IPS-NIHi7 (cell line): Measurements from ENCODE around the gene SORCS2.

Source experiments
- DNase-seq: peaks from one replicate; pipeline ENCODE4 v3.0.0; 2012; ENCODE audit warnings: mixed read lengths; ENCODE audit errors: extremely low spot score

Gene SORCS2

DNA sequence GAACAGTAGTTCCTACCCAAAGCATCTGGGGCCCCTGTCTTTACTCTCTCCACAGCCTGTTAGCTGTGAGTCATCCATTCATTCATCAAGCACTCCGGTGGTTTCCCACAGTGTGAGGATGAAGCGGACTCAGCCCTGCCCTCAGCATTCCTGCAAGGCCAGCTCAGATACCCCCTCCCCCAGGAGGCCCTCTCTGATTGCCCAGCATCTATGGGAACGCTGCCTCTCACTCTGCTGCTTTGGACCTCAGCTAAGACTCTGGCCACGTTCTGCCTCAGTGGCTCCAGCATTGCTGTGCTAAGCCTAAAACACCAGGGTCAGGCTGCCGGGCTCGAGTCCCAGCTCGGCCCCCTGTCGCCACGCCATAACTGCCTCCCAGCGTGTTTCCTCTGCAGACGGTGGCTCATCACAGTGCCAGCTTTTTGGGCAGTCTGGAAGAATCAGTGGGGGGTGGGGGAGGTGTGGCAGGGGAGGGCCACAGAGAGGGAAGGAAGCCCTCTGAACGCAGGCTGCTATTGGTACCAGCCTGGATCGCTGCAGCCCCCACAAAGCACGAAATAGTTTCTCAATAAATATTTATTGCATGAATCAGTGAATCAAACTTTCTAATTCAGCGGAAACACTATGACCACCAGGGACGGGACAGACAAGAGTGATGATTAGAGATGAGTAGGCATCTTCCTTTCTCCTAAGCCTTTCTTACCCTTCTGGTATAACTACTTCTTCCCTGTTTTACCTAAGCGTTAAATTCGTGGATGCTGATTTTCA is 74.4 kb downstream of the SORCS2 start:
- DNase-seq: peak; percentile 77

DNA sequence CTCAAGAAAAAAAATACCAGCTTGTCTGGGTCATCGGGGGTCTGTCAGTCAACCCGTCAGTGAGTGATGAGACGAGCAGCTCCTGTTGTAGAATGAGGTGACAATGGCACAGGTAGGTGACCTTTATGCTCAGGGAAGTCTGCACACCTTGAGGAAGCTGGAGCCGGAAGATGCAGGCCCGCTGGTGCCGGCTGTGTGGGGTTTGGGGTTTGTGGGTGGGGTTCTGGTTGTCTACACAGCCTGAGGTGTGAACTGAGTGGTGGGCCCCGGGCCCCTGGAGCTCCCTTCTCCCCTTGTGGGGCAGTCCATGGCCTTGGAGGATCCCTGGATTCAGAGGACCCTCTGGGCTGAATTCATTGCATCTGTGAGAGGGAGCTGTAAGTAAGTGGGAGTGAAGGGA is 75.5 kb downstream of the SORCS2 start:
- DNase-seq: no peak

DNA sequence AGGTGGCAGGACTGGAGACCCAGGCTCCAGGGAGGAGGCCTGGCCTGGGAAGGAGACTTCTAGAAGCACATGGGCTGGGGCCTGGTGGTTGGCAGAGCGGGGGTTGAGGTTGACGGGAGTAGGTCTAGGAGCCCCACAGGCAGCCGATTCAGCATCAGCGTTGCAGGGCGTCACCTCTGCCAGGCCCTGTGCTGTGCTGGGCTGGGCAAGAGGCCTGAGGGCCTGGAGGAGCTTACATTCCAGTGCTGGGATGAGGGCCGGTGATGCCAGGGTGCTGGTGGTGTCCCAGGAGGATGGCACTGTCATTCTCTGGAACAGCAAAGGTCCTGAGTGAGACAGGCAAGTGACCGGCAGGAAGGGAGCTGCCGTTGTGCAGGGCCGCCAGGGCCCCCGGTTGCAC is 76.6 kb downstream of the SORCS2 start:
- DNase-seq: no peak

DNA sequence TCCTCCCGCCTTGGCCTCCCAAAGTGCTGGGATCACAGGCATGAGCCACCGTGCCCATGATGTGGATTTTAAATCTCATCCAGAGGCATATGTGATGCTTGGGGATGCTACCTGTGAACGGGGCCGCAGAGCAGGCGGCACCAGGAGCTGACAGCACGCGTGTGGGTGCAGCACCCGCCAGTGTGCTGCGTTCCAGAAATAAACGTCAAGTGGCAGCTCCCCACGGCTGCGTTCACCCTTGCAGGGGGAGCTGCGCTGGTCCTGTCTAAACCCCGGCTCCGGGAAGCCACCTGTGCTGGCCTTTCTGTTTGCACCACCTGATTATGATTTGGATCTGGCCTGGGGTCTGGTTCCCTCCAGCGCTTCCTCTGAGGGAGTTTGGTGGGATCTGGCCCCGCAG is 77.8 kb downstream of the SORCS2 start:
- DNase-seq: no peak

DNA sequence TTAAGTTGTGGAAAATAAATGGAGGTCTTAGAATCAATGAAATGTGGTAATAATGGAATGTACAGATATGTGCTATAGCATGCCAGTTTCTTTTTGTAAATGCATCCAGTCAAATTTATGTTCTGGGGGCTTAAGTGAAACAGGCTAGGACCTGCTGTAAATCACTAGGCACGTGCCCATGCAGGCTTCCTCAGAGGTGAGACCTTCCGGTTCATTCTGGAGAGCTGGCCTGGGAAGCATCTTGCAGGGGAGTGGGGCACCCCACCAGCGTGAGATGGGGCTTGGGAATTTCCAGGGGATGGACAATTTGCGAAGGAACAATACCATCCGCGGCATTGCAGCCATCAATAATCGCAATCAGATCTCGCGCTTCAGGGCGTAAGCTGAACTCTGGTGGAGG is 80.1 kb downstream of the SORCS2 start:
- DNase-seq: no peak

DNA sequence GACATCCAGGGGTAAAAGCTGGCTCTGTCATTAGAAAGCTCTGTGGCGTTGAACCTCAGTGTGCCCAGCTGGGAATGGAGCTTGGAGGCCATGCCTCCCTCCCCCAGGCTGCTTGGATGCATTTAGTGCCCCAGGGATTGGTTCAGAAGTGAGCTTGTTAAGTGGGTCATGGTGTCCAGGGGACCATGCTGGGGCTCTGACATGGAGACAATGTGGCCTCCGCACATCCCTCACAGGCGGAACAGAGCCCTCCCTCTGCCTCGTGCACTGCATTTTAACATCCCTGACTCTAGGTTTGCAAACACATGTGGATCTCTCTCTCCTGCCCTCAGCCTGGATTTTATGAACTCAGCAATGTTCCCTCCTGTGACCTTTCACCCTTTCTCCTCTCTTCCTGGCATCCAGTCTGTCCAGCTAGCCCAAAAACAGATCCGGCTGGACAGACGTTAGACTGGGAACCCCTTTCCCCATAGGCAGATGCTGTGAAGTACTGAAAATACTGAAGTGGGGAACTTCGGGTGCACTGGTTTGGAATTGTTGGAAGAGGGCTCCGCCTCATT is 81.5 kb downstream of the SORCS2 start:
- DNase-seq: no peak

DNA sequence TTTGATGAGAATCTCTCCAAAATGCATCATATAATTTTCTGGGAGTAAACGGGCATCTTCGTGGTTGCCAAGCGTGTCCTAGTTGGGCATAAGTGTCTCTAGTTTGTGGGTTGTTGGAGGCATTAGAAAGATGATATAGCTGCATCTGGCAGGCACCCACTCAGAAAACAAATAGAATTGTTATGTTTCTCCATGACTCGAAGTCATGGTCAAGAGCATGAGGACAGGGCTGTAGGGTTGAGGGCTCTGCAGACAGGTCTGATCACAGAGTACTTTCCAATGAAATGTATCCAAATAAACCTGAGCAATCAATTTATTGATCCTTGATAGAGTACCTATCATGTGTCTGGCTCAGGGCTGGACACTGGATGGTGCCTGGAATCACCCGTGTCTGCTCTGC is 82.7 kb downstream of the SORCS2 start:
- DNase-seq: no peak

DNA sequence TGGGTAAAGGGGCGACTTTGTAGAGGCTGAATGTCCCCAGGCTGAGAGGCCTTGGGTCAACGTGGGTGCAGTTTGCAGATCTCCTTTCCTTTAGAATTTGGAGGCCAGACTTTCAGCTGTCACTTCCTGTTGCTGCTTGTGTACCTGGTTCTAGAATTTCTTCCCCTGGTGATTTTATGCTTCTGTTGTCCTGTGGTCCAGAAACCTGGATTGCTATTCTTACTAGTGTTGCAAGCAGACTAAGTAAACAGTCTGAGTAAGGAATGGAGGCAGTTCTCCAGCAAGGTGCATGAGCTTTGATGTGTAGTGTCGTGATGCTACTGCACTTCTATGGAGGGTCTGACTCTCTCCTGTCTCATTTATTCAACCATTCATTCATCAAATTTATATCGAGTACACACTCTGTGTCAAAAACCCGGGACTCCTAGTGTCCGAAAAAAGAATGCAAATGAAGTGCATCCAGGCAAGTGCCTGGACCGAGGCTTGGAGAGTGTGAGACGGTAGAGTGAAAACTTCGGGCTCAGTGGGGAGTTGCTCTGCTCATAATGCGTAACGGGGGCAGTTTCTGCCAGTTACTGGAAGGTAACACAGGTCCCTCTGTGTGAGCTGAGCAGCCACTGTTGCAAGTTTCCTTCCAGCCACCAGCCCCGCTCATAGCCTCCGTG is 83.3 kb downstream of the SORCS2 start:
- DNase-seq: no peak

DNA sequence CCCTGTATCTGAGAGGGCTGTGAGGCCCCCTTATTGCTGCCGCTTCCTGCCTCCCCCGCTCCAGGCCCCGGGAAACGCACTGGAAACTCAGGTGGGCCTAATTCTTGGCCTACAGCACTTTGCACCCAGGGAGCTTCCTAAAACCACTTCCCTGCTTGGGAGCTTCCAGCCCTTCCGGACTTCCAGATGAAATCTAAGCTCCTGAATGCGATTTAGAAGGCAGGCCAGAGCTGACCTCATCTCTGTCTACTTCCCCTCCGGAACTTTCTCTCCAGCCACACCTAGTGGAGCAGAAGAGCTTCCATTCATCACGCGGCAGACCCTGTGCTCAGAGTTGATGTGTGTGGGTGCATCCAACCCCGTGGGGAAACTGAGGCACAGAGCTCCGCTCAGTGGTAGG is 84.2 kb downstream of the SORCS2 start:
- no peak for DNase-seq

DNA sequence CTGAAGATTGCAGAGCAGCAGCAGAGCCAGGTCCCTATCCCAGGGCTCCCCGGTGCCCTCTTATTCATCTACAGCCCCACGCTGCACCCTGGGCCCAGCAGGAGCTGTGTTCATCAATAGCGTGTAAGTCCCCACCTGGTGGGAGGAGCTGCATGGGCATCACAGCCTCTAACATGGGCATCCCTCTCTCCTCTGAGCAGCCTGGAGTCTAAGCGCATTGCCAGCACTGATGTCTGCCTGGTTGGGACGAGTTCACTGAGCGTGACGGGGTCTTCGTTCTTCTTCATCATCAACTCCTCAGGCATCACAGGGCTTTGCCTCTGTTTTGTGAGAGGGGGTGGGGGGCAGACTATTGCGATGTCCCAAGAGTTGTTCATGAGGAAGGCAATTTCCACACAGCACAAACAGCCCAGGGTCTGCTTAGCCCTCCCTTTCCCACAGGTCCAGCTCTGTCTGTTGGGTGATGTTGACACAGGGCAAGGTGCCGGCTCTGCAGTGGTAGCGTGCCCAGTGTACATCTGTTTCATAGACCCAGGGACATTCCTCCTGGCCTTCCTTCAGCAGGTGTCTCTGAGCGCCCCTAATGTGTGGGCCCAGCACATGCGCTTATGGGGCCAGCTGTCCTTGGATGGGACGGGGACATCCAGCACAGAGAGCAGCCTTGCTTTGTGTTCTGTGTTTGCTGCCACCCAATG is 85.9 kb downstream of the SORCS2 start:
- no peak for DNase-seq

DNA sequence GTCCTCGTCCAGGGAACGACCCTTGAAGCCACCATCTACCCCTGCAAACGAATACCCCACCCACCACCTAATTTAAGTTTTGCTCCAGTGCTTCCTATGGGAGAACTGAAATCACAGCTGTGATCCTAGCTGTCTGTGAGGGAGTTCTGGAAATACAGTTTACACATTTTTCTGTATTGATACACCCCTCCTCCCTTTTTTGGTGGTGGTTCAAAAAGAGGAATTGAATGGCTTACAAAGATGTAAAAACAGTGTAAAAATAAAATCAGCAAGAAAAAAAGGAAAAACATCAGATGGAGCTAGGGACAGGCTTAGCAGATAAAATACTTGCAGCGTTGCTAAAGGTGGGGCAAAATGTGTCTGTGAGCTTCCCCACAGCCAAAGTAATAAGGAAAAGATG is 86.6 kb downstream of the SORCS2 start:
- no peak for DNase-seq

DNA sequence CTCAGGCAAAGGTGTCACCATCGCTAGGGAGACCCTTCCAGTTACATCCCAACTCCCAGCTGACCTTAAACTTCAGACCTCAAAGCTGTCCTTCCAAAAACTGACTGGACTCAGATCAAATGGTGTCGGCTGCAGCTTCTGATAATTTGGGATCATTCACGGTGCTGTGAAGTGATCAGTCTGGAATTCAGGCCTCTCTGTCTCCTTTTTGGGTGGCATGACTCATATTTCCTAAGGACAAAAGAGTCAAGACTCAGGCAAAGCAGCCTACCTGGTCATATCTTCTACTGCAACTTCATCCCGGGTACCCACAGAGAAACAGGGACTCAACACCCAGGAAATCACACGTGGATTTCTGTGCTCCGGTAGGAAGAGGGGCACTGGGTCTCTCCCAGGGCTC is 87.6 kb downstream of the SORCS2 start:
- DNase-seq: no peak

DNA sequence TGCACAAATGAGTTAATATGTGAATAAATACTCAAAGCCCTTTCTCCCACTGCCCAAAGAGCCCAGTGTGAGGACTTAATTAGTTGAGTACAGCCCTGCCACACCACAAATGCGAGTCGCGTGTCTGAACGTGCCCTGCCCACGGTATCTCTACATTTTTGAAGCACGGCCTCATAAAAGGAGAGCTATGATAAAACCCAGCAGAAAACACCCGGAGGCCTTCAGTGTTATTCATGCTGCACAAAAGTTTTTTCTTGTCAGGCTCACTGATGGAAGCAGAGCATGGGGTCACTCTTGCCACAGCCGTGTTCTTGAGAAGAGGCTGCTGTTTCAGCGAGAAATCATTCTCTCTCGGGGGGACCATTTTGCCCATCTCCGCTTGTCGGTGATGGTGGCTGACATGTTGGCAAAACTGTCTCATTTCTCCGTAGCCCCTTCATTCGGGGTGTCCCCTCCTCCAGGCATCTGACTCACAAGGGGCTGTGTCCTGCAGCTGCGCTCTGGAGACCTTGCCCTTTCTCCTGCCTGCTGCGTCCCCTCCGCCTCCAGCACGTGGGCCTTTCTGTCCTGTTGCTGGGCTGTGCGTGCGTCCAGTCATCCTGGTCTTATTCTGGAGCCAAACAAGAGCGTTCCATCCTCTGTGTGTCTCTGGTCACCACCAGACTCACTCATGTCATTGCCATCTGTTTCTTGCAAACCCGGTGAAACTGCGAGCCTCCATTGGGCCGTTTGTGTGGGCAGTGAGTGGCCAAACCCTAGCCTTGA is 88.8 kb downstream of the SORCS2 start:
- DNase-seq: no peak

DNA sequence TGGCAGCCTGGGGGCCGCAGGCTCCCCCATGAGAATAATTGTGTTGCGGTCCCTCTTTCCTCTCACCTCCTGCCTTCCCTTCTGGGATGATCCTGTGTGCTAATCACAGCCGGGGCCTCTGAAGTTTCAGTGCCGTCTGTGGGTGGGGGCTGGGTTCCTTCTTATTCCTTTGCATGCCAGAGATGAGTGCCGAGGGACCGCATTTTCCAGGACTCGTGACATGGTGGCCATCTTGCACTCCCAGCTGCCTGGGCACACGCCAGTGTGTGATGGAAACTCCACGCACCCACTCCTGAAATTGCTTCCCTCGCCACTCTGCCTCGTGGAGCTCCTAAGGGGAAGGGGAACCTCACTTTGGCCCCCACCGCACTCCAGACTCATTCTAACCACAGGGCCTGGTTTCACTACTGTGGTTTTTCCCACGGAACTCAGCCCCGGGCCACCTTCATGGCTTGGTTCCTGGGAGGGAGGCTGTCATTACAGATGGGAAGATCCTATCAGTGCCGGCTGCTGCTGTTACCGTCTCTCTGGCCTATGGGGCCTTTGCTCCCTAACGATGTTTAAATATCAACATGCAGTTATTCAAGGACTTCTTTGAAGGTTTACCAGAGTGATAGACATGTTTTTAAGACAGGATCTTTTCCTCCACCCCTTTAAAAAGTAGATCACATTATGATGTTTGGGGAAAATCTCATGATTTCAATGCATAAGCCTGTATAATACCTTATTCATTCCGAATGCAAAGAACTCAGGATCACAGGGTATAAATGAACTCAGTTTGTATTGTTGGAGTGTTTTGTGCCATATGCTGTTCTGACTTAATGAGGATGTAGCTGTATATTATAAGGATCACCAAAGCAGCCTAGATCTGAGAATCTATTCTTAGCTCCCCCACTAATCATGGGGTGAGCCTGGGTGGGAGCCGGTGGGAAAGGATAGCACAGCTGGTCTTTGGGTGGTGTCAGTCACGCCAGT is 89.6 kb downstream of the SORCS2 start:
- no peak for DNase-seq

DNA sequence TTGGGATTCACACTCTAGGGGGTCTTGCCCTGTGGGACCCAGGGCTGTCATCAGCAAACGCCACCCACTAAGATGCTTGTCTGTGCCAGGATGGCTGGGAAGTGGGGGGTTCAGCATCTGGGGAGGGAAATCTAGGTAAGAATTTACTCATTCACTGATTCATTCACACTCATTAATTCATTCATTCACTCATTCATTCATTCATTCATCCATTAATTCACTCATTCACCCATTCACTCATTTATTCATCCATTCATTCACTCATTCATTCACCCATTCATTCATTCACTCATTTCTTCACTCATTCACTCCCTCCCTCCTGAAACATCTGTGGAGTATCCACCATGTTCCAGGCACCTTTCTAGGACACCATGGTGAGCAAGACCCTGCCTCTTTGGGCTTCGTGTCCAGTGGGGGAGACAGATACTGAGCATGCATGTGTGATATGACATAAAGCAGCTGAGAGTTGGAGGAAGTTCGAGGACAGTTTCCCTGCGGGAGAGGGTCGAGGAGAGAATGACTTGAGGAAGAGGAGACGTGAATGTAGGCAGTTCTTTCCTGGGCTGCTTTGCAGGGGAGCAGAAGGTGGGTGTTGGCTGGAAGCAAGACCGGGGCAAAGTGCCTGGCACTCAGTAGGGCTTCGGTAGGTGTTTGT is 90.6 kb downstream of the SORCS2 start:
- no peak for DNase-seq

DNA sequence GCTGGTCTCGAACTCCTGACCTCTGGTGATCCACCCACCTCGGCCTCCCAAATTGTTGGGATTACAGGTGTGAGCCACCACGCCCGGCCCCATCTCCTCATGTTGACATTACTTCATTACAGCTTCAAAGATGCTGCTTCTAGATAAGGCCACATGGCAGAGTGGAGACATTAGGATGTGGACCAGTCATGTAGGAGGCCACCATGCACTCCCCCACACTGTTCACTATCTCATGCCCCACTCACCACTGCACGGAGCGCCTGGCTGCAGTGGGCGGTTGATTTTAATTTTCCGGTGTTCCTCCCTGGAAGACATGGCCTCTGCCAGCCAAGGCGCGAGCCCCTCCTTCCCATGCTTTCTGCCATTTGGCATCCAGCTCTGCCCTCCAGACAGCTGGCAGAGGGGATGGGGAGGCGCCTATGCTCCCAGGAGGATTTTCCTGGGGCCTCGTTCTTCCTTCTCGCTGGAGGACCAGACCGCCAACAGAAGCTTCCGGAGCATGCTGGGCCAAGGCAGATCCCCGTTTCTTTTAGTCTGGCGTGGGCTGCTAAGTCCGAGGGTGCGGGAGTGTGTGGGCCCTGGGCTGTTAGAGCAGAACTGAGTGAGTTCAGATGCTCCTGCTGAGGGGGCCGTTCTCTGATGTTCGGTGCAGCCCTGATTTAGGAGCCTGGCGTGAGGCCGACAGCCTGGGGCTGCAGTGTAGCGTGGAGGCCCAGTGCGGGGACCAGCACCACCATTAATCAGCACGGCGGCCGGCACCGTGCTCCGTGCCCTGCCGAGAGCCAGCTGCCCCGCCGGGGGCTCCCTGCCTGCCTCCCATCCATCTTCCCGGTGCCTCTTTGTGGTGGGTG is 93.1 kb downstream of the SORCS2 start:
- no peak for DNase-seq

DNA sequence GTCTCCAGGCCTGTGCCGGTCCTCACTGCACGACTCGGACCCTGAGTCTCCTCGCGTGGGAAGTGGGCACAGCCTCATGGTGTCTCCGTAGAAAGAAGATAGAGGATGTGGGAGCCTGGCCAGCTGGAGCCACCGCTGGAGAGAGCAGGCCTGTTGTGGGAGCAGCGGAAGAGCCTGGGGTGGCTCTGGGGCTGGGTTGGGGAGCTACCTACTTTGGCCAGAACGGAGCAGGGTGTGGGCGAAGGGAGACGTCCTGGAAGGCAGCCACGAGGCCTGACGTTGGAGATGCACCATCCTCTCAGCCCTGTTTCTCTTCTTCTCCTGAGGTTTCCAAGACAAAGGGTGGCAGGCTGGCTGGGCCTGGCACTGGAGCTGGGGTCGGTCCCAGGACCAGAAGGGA is 93.8 kb downstream of the SORCS2 start:
- DNase-seq: no peak

DNA sequence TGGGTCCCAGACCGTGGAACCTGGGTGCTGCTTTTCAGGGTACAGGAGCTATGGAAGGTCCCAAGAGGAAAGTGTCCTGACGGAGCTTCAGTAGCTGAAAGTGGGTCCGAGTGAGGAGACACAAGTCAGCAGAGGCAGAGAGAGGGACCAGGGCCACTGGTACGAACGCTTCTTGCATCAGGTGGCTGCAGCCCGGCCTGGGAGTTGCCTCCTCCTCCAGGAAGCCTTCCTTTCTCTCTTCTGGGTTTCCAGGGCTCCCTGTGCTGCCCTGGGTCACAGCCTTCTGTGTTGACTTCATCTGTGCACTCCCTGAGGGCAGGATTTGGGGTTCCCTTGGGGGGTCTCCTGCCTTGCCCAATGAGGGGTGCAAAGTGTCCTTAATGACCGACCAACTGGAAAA is 94.5 kb downstream of the SORCS2 start:
- DNase-seq: no peak

DNA sequence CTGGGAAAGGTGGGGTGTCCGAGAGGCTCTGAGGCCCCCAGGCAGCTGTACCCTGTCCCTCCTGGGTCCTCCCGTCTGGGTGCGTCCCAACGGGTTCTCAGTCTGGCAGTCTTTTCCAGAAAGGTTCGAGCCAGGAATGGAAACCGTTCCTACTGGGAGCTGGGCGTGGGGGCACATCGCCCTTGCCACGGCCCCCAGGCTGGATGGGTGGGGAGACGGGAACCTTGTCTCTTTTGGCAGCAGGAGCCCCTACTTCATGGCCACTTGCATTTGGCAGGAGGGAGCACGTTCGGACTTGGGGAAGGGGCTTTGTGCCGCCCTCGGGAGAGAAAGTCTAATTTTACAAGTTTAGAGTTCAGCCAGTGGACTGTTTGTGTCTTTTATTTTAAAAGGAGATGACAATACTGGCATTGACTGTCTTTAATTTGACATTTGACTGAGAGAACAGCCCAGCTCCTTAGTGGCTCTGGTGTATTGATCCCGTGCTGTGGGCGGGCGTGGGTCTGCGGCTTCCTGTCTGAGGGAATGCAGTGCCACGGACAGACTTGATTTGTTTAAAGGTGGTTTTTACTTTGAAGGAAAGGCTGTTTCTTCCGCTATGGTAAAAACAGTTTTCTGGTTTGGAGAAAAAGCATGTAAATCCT is 95.1 kb downstream of the SORCS2 start:
- no peak for DNase-seq
